Sigmoid colon (tissue), 7 donors: ENCODE results near the gene CACNG4. TPM values are rescaled to one million over a fixed set of nuclear protein-coding genes. Genes with fewer than 3 reads are reported as not detected.

Experiments
- DNase-seq: peaks from one replicate; pipeline ENCODE4 v3.0.0-alpha.2; 2019
- H3K27ac ChIP-seq, 4 donors: fragments of 200-600 bp; sonication (generic); one replicate each; pipeline ENCODE4 v1.5.1; 2016 to 2019; ENCODE audit warnings: mild to moderate bottlenecking in 1 of 4
- H3K27me3 ChIP-seq, 3 donors: fragments of 200-600 bp; sonication (generic); one replicate each; pipeline ENCODE4 v1.5.1; 2019; ENCODE audit warnings: mild to moderate bottlenecking in 1 of 3
- H3K36me3 ChIP-seq, 4 donors: fragments of 200-600 bp; sonication (generic); one replicate each; pipeline ENCODE4 v1.5.1; 2016 to 2019
- H3K4me1 ChIP-seq, 4 donors: fragments of 200-600 bp; sonication (generic); one replicate each; pipeline ENCODE4 v1.5.1; 2017 to 2019
- H3K4me3 ChIP-seq, 4 donors: fragments of 200-600 bp; sonication (generic); one replicate each; pipeline ENCODE4 v1.5.1; 2017 to 2019; ENCODE audit warnings: mild to moderate bottlenecking in 2 of 4, moderate library complexity in 1 of 4
- H3K9me3 ChIP-seq, 4 donors: fragments of 200-600 bp in 3 of 4; sonication (generic) in 3 of 4; one replicate each; pipeline versions ENCODE4 v1.5.1 to v1.6.1; 2013 to 2019
- EP300 ChIP-seq, 4 donors: sonication (generic); formaldehyde crosslinking; IDR thresholded peaks; one replicate each; pipeline ENCODE4 v1.6.1; 2017; ENCODE audit warnings: antibody characterized with exemption in 4 of 4
- POLR2A ChIP-seq, 2 donors: fragments of 450-650 bp; IDR thresholded peaks; one replicate each; pipeline ENCODE4 v1.6.1; 2016; ENCODE audit warnings: antibody characterized with exemption in 2 of 2, mild to moderate bottlenecking in 2 of 2, moderate library complexity in 2 of 2
- POLR2AphosphoS5 ChIP-seq, 4 donors: sonication (generic); formaldehyde crosslinking; IDR thresholded peaks; one replicate each; pipeline ENCODE4 v1.6.1; 2017; ENCODE audit warnings: antibody characterized with exemption in 4 of 4
- WGBS, 2 donors: extraction: QIAGEN DNeasy Blood & Tissue Kit; methylation state at CpG; one replicate each; pipeline ENCODE4 v1.1.7; 2013; 5-methylcytosine and 5-hydroxymethylcytosine counted together
- intact Hi-C: fragments of 100-400 bp; cut with DNase I; formaldehyde crosslinking; loops from one replicate; pipeline ENCODE4 v1.15.1; 2023
- polyA plus RNA-seq, 3 donors: library from polyadenylated mRNA; stranded (reverse); fragments of 200-250 nt; gene quantifications; one replicate each; pipeline ENCODE4 v1.2.3, GENCODE V29; 2013
- total RNA-seq, 4 donors: library from RNA; depleted of rRNA; stranded (reverse); fragments of >200 nt; gene quantifications; one replicate each; pipeline ENCODE4 v1.1.0, GENCODE V29; 2016
- TF ChIP-seq, protein P1 (sequence below), 4 experiments: fragments of 450-650 bp in 3 of 4; fragments of 200-600 bp in 1 of 4; IDR thresholded peaks; one replicate each; pipeline ENCODE4 v1.5.1; 2016 to 2019; ENCODE audit warnings: antibody characterized with exemption in 4 of 4, mild to moderate bottlenecking in 3 of 4, moderate library complexity in 2 of 4
- donor health status: healthy with polysubstance abuse.
- donor health status: Bipolar disorder and iron deficiency.
- donor health status: healthy.

The CACNG4 gene
- total and polyA plus RNA-seq, 7 donors = under 0.01 to 0.83 (median 0.29) TPM; not detected in 1

DNA sequence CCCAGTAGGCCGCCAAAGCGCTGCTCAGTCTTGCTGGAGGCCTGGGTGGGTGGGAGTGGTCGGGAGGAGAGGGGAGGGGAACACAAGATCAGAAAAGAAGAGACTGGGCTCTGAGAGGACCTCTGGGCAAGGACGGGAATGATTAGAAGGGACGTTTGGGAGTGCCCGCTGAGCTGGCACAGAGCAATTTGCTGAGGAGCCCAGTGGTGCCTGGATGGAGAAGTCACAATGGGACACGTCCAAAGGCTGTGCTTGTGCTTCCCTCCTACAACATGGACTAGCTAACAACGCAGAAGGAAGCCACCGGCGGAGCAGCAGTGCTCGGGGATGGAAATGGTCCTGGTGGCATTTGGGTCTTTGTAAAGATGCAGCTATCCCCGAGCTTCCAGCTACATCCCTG, 45.6 kb upstream of the CACNG4 start:
- no peak overlapping the region for H3K4me3 ChIP-seq
- no peak for DNase-seq
- H3K9me3 ChIP-seq = peaks cover 0 to 3% (median 0%) of the 10 kb centered on the region in 4 donors
- H3K27ac ChIP-seq = no peak overlapping the region
- no peaks in the 10 kb centered on the region for H3K27me3 ChIP-seq
- intact Hi-C loops = no loop called here
- 84 to 88% methylated on average over 12 of the region's 12 CpGs for WGBS, 2 donors
- H3K4me1 ChIP-seq = no peaks in the 10 kb centered on the region
- no peak for TF ChIP-seq POLR2AphosphoS5 (IDR thresholded peaks at IDR 0.05)
- H3K36me3 ChIP-seq = no peaks in the 10 kb centered on the region

DNA sequence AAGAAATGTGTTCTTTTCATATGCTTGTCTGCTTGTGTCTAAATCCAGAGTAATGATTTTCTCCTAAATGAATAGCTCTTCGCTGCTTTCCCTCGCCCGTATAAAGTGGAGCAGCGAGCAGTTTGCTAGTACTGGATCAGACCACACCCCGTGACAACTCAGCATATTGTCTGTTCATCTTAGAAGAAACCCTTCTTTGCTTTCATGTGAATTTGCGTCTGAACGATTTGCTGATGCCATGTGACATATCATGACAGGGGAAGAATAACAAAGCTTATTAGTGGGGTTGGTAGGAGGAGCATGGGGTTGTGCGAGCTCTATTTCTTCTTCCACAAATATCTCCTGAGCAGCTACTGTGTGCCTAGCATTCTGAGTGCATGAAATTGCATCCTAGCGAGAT, 44.1 kb upstream of the CACNG4 start:
- H3K4me3 ChIP-seq = no peak overlapping the region
- intact Hi-C loops = no loop called here

DNA sequence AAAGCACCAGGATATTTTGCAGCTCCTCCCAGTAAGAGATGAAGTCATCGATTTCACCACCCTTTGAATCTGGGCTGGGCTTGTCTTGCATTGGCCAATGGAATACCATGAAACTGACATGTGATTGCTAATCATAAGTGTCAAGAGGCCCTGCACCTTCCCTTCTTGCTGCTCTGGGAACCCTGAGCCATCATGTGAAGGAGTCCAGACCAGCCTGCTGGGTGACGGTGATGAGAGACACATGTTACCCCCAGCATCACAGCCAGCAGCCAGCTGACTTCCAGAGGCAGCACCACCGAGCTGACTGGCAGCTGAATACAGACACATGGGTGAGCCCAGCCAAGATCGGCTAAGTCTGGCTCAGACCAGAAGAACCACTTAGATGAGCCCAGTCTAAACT, 43.6 kb upstream of the CACNG4 start:
- Histone ChIP-seq H3K9me3 (peaks cover 0 to 3% (median 0%) of the 10 kb centered on the region in 4 donors), H3K4me3 (no peak overlapping the region), H3K36me3 (no peaks in the 10 kb centered on the region), H3K27ac (no peak overlapping the region), H3K4me1 (no peaks in the 10 kb centered on the region), H3K27me3 (no peaks in the 10 kb centered on the region)
- TF ChIP-seq, protein P1, sequence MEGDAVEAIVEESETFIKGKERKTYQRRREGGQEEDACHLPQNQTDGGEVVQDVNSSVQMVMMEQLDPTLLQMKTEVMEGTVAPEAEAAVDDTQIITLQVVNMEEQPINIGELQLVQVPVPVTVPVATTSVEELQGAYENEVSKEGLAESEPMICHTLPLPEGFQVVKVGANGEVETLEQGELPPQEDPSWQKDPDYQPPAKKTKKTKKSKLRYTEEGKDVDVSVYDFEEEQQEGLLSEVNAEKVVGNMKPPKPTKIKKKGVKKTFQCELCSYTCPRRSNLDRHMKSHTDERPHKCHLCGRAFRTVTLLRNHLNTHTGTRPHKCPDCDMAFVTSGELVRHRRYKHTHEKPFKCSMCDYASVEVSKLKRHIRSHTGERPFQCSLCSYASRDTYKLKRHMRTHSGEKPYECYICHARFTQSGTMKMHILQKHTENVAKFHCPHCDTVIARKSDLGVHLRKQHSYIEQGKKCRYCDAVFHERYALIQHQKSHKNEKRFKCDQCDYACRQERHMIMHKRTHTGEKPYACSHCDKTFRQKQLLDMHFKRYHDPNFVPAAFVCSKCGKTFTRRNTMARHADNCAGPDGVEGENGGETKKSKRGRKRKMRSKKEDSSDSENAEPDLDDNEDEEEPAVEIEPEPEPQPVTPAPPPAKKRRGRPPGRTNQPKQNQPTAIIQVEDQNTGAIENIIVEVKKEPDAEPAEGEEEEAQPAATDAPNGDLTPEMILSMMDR (IDR thresholded peaks at IDR 0.05) = no peak
- no peak for TF ChIP-seq POLR2A (IDR thresholded peaks at IDR 0.05)
- no peak for TF ChIP-seq EP300 (IDR thresholded peaks at IDR 0.05)
- TF ChIP-seq POLR2AphosphoS5 (IDR thresholded peaks at IDR 0.05) = no peak
- DNase-seq = no peak
- 85 to 88% methylated on average over 4 of the region's 4 CpGs for WGBS, 2 donors
- intact Hi-C loops = no loop called here

More for the DNA sequence above, 44.1 kb upstream of the CACNG4 start:
- no peaks in the 10 kb centered on the region for H3K27me3 ChIP-seq
- peaks cover 0 to 3% (median 0%) of the 10 kb centered on the region in 4 donors for H3K9me3 ChIP-seq
- DNase-seq = no peak
- no peaks in the 10 kb centered on the region for H3K4me1 ChIP-seq
- TF ChIP-seq EP300 (IDR thresholded peaks at IDR 0.05) (no peak), POLR2AphosphoS5 (IDR thresholded peaks at IDR 0.05) (no peak), POLR2A (IDR thresholded peaks at IDR 0.05) (no peak)
- TF ChIP-seq, protein P1 (IDR thresholded peaks at IDR 0.05) = no peak
- no peak overlapping the region for H3K27ac ChIP-seq
- 80 to 84% methylated on average over 9 of the region's 9 CpGs for WGBS, 2 donors
- H3K36me3 ChIP-seq = no peaks in the 10 kb centered on the region

DNA sequence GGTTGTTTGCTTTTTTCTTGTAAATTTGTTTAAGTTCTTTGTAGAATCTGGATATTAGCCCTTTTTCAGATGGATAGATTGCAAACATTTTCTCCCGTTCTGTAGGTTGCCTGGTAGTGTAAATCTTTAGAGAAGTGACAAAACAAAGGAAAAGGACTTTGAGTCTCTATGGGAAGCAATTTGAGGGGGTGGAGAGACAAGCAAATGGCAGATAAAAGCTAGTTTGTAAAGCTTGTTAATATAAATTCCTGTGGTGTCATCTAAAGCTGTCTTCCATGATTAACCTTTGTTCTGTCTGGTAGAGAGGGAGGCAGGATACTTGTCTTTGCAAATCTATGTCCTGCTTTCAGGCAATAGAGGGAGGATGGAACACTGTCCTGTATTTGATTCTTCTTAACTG, 40.6 kb upstream of the CACNG4 start:
- Histone ChIP-seq H3K27ac (no peak overlapping the region), H3K9me3 (no peaks in the 10 kb centered on the region), H3K27me3 (no peaks in the 10 kb centered on the region), H3K4me3 (no peak overlapping the region), H3K4me1 (no peaks in the 10 kb centered on the region), H3K36me3 (no peaks in the 10 kb centered on the region)
- no peak for DNase-seq
- 50 to 62% methylated on average over 1 of the region's 1 CpG for WGBS, 2 donors
- TF ChIP-seq POLR2AphosphoS5 (IDR thresholded peaks at IDR 0.05) = no peak
- TF ChIP-seq POLR2A (IDR thresholded peaks at IDR 0.05) = no peak
- TF ChIP-seq, protein P1 (IDR thresholded peaks at IDR 0.05) = no peak
- no peak for TF ChIP-seq EP300 (IDR thresholded peaks at IDR 0.05)
- intact Hi-C loops = no loop called here

DNA sequence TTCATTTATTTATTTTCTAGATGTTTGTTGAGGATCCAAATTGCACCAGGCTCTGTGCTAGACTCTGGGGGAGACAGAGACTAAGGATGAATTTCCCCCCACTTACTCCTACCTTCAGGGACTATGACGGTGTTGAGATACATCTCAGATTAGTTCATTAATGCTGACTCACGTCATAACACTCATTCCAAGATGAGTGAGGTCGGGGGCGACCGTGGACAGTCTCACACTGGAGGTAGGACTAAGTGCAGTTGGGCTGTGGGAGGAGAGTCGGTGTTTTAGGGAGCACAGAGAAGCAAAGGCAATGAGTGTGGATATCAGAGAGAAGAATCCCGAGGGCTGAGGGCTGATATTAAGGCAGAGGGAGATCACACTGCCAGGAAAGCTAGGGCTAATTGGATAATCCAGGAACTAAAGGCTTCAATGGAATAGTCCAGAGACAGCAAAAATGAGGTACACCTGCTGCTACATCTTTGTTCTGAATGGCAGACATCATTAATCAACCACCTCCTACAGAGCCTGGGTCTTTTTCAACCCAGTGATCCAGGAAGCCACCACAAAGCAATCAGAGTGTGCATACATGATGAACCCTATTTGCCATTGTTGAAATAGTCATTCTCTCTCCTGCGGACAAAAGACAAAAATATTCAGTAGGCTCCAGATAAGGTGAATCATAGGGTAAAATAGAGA, 38.6 kb upstream of the CACNG4 start:
- Histone ChIP-seq H3K4me3 (no peak overlapping the region), H3K36me3 (no peaks in the 10 kb centered on the region), H3K27me3 (no peaks in the 10 kb centered on the region), H3K9me3 (no peaks in the 10 kb centered on the region), H3K4me1 (no peaks in the 10 kb centered on the region), H3K27ac (no peak overlapping the region)
- 89% methylated on average over 8 of the region's 8 CpGs for WGBS, 2 donors
- intact Hi-C loops = no loop called here
- no peak for DNase-seq
- TF ChIP-seq POLR2A (IDR thresholded peaks at IDR 0.05) = no peak
- no peak for TF ChIP-seq EP300 (IDR thresholded peaks at IDR 0.05)
- TF ChIP-seq, protein P1 (IDR thresholded peaks at IDR 0.05) = no peak
- TF ChIP-seq POLR2AphosphoS5 (IDR thresholded peaks at IDR 0.05) = no peak
